NCI-H187 (cell line): ENCODE data around the gene BTG1.

Experiments used
- DNase-seq, 2 experiments: peaks; one replicate each; lab custom pipeline; 2025; lab: John Stamatoyannopoulos, UW

BTG1 gene

GRCh38 chr12:92133795-92134637 lies 11.6 kb downstream of the BTG1 start:
- DNase-seq = no peak

- no peak for DNase-seq
Observed at GRCh38 chr12:92133171-92133570, 12.5 kb downstream of the BTG1 start.

GRCh38 chr12:92132288-92132687 lies 13.4 kb downstream of the BTG1 start:
- no peak for DNase-seq

GRCh38 chr12:92130999-92131398 lies 14.6 kb downstream of the BTG1 start:
- DNase-seq = no peak

- DNase-seq = no peak
Observed at GRCh38 chr12:92129609-92130008, 16.0 kb downstream of the BTG1 start.

- DNase-seq = no peak
Observed at GRCh38 chr12:92128612-92129011, 17.0 kb downstream of the BTG1 start.

- no peak for DNase-seq
Observed at GRCh38 chr12:92124689-92125029, 21.0 kb downstream of the BTG1 start.

GRCh38 chr12:92123780-92124688 lies 21.6 kb downstream of the BTG1 start:
- no peak for DNase-seq

GRCh38 chr12:92122941-92123779 lies 22.5 kb downstream of the BTG1 start:
- DNase-seq = no peak

- no peak for DNase-seq
Observed at GRCh38 chr12:92121826-92122225, 23.8 kb downstream of the BTG1 start.

- no peak for DNase-seq
Observed at GRCh38 chr12:92118826-92119536, 26.7 kb downstream of the BTG1 start.

GRCh38 chr12:92114834-92115233 lies 30.8 kb downstream of the BTG1 start:
- DNase-seq = no peak

- no peak for DNase-seq
Observed at GRCh38 chr12:92111256-92111655, 34.4 kb downstream of the BTG1 start.

- DNase-seq = no peak
Observed at GRCh38 chr12:92110083-92110640, 35.5 kb downstream of the BTG1 start.

- DNase-seq = no peak
Observed at GRCh38 chr12:92109613-92110012, 36.0 kb downstream of the BTG1 start.

- no peak for DNase-seq
Observed at GRCh38 chr12:92108651-92109050, 37.0 kb downstream of the BTG1 start.

GRCh38 chr12:92107621-92108131 lies 38.0 kb downstream of the BTG1 start:
- DNase-seq = no peak

GRCh38 chr12:92107094-92107493 lies 38.6 kb downstream of the BTG1 start:
- no peak for DNase-seq

- DNase-seq = no peak
Observed at GRCh38 chr12:92105676-92106075, 40.0 kb downstream of the BTG1 start.

- DNase-seq = no peak
Observed at GRCh38 chr12:92105110-92105509, 40.5 kb downstream of the BTG1 start.

GRCh38 chr12:92102606-92103005 lies 43.0 kb downstream of the BTG1 start:
- DNase-seq = no peak
